NB4 (cell line): Measurements from ENCODE around the gene CRTC1.

ENCODE experiments used
- DNase-seq: peaks from one replicate; pipeline ENCODE4 v3.0.0; 2010; ENCODE audit warnings: low read depth
- H3K4me3 ChIP-seq: one replicate; pipeline ENCODE4 v1.5.1; 2011; ENCODE audit warnings: mild to moderate bottlenecking, low read depth, low read length, moderate library complexity
- MYC ChIP-seq: IDR thresholded peaks from 2 replicates; pipeline ENCODE4 v1.6.1; 2011; ENCODE audit warnings: low read depth, low read length
- POLR2A ChIP-seq: IDR thresholded peaks from 2 replicates; pipeline ENCODE4 v1.6.1; 2011; ENCODE audit warnings: mild to moderate bottlenecking; ENCODE audit not compliant: insufficient read length; ENCODE audit errors: extremely low read depth
- TF ChIP-seq, protein P1 (sequence below): IDR thresholded peaks from one replicate; pipeline ENCODE4 v1.5.1; 2012; ENCODE audit warnings: low read depth, low read length
- TF ChIP-seq, protein P2 (sequence below): IDR thresholded peaks from 2 replicates; pipeline ENCODE4 v1.6.1; 2011; ENCODE audit warnings: low read depth, low read length

Gene CRTC1

DNA sequence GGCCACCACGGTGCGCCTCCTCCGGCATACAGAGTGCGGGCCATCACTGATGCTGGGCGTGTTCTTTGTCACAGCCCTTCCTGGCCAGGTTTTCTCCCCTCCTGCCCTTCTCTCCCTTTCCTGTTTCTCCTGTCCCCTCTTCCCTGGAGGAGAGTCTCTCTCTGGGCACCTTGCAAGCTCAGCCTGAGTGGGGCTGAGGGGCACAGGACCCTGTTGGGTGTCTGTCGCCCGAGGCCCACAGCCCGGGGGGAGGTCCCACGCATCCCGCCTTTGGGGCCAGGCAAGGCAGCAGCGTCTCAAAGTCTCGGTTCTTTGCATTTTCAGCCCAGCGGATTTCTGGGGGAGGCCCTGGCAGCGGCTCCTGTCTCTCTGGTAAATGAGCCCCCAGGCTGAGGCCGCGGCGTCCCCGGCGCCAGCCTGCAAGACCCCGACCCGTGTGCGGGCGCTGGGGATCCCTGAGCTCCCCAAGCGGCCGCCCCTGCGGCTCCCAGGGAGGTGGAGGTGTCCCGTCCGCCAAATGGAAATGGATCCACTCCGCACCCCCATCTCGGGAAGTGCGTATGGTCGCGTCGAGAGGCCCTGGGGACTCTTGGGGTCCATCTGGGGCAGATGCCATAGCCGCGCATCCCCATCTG lies 60.4 kb downstream of the CRTC1 start:
- TF ChIP-seq, protein P1, sequence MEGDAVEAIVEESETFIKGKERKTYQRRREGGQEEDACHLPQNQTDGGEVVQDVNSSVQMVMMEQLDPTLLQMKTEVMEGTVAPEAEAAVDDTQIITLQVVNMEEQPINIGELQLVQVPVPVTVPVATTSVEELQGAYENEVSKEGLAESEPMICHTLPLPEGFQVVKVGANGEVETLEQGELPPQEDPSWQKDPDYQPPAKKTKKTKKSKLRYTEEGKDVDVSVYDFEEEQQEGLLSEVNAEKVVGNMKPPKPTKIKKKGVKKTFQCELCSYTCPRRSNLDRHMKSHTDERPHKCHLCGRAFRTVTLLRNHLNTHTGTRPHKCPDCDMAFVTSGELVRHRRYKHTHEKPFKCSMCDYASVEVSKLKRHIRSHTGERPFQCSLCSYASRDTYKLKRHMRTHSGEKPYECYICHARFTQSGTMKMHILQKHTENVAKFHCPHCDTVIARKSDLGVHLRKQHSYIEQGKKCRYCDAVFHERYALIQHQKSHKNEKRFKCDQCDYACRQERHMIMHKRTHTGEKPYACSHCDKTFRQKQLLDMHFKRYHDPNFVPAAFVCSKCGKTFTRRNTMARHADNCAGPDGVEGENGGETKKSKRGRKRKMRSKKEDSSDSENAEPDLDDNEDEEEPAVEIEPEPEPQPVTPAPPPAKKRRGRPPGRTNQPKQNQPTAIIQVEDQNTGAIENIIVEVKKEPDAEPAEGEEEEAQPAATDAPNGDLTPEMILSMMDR = no peak
- TF ChIP-seq POLR2A = no peak
- no peak for TF ChIP-seq MYC
- TF ChIP-seq, protein P2, sequence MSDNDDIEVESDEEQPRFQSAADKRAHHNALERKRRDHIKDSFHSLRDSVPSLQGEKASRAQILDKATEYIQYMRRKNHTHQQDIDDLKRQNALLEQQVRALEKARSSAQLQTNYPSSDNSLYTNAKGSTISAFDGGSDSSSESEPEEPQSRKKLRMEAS = no peak
- DNase-seq = no peak
- H3K4me3 ChIP-seq = no peak overlapping the region

DNA sequence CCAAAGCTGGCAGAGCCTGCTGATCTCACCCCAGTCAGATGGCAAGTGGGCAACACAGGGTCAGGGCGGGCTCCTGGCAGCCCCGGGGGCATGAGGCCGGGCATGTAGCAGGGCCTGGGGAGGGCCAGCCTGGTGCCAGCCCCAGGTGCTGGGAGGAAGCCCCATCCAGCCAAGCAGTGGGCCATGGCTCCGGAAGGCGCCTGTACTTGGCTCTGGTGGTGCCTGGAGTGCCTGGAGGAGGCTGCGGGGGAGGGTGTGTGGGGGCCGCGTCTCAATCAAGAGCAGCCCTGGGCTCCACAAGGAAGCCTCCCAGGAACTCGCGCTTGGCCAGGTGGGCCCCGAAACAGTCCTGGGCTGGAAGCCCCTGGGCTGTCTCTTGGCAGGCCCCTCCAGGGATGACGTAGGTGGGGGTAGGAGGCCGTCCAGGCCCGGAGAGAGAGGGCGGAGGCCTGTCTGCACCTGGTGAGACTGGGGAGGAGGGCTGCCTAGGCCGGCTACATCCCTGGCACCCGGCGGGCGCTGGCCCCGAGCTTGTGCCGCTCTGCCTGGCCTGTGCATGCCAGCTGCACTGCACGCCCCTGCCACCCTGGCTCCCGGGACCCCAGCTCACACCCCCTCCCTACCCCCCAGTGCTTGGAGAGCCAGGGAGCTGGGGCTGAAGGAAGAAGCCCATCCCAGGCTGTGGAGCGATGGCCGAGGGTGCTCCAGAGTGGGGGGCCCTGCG lies 61.7 kb downstream of the CRTC1 start:
- no peak for TF ChIP-seq POLR2A
- TF ChIP-seq, protein P1 = no peak
- TF ChIP-seq MYC = no peak
- TF ChIP-seq, protein P2 = no peak
- DNase-seq = no peak
- no peak overlapping the region for H3K4me3 ChIP-seq

DNA sequence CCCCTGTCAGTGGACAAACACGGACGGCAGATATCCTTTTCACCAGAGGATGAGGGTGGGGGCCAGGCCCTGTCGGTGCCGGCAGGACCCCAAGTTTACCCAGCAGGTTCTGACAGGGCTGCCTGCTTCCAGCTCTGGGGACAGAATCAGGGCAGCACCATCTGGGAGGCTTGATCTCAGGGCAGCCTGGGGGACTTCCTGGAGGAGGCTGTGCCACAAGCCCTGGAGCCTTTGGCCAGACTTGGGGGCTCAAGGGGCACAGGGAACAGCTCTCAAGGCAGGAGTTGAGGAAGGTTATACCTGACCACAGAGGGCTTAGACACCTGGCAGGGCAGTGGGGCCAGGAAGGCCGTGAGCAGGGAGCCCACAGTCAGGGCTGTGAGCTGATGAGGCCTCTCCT lies 62.5 kb downstream of the CRTC1 start:
- DNase-seq = no peak
- TF ChIP-seq POLR2A (no peak), MYC (no peak)
- TF ChIP-seq, protein P1 = no peak
- TF ChIP-seq, protein P2 = no peak
- H3K4me3 ChIP-seq = no peak overlapping the region

DNA sequence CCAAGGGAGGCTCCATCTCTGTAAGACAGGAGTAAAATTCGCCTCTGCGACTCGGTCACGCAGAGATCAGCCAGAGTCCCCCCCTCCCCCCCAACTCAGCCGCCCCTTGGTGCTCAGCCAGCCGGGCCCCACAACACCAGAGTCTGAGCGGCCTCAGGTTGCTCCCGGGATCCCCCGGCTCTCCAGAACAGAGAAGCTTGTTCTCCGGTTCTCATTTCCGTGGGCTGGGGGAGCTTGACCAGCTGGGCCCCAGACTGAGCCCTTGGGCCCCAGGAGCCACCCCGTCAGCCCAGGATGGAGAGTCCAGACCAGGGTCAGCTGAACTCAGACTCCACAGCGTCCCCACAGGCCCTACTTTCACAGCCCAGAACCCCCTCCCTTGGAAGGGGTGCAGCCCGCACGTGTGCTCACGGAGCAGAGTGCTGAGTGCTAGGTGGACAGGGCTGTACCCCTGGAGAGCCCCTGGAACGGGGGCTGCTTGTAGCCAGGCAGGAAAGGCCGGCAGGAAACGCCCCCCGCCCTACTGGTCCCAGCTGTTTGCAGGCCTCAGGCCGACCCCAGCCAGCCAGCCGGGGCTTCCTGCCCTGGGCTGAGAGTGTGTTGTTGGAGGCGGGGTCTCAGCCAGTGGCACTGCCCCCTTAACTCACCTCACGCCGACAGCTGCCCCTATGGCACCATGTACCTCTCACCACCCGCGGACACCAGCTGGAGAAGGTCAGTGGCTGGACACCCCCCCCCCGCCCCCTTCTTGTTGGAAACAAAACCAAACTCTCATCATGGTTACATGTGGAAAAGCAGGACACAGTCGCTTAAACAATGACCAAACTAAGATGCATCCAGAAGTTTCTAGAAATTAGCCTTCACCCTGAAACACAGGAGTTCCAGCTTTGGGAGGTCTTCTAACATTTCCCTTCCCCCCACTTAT lies 63.2 kb downstream of the CRTC1 start:
- no peak overlapping the region for H3K4me3 ChIP-seq
- TF ChIP-seq MYC (no peak), POLR2A (no peak)
- TF ChIP-seq, protein P2 = no peak
- TF ChIP-seq, protein P1 = no peak
- DNase-seq = no peak

DNA sequence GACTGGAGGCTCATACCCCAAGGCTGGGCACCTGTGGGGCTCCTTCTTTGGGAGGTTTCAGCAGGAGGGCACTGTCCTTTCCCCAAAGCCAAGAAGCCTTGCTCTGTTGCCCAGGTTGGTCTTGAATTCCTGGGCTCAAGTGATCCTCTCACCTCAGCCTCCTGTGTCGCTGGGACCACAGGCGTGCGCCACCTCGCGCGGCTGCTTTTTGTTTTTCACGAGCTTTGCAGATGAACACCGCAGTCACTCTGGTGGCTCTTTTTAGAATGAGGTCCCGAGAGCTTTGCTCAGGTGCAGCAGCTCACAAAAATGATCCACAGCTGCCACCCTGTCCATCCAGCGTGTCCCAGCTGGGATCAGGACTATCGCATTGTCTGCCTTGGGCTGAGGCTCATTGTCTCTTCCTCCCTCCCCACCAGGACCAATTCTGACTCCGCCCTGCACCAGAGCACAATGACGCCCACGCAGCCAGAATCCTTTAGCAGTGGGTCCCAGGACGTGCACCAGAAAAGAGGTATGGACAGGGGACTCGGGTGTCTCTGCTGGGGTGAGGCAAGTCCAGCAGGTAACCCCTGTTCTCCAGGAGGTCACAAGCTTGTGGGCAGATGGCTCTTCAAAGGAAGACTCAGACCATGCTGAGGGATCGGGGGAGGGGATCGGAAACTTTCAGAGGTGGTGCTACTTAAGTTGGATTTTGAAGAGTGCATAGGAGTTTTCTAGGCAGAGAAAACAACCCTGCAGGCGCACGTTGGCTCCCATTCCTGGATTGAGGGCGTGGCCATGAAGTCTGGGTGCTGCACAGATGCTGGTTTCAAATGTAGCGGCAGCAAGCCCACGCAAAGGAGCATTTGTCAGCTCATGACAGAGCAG lies 66.1 kb downstream of the CRTC1 start:
- no peak overlapping the region for H3K4me3 ChIP-seq
- TF ChIP-seq, protein P2 = no peak
- TF ChIP-seq MYC (no peak), POLR2A (no peak)
- TF ChIP-seq, protein P1 = no peak
- DNase-seq = no peak
